ENCODE data around the gene DRC7. TPM values are rescaled to one million over a fixed set of nuclear protein-coding genes. Genes with fewer than 3 reads are reported as not detected.
"Not testable (repeated sequence)": the region's sequence is repeated elsewhere in the genome, so short reads cannot be mapped to it uniquely, and the experiment has no call there.

DRC7 gene
- total RNA-seq, 2 experiments from 2014 or later: 0.05 TPM; not detected in 1

- intact Hi-C loops (cut with DNase I, micrococcal nuclease): no loop called here
- Mint-ChIP-seq H3K36me3 (ENCODE audit: low read depth) (no peaks in the 10 kb centered on the region), H3K27me3 (no peaks in the 10 kb centered on the region), H3K27ac (no peak overlapping the region), H3K4me1 (no peaks in the 10 kb centered on the region), H3K4me3 (no peak overlapping the region), H3K9me3 (ENCODE audit: low read depth) (no peaks in the 10 kb centered on the region)
- DNase-seq (no peak), ATAC-seq (no peak)
- ChIA-PET POLR2A (interaction anchor here (0.7 kb wide), 1 partner anchor 37 kb away, joined by 3 read pairs; no protein-coding TSS in a partner anchor), CTCF (no interaction called here)
These were observed 79.2 kb downstream of the DRC7 start for GRCh38 chr16:57773655-57774295.

GRCh38 chr16:57774705-57775285 is 80.2 kb downstream of the DRC7 start:
- H3K27me3 Mint-ChIP-seq: no peaks in the 10 kb centered on the region
- intact Hi-C loops (cut with DNase I, micrococcal nuclease): no loop called here
- DNase-seq: no peak
- H3K27ac Mint-ChIP-seq: no peak overlapping the region
- H3K9me3 Mint-ChIP-seq (ENCODE audit: low read depth): no peaks in the 10 kb centered on the region
- ChIA-PET CTCF (interaction anchor here (0.5 kb wide), 1 partner anchor 356 kb away, joined by 3 read pairs; no protein-coding TSS in a partner anchor), POLR2A (no interaction called here)
- ATAC-seq: no peak
- H3K36me3 Mint-ChIP-seq (ENCODE audit: low read depth): no peaks in the 10 kb centered on the region
- H3K4me1 Mint-ChIP-seq: no peaks in the 10 kb centered on the region
- H3K4me3 Mint-ChIP-seq: no peak overlapping the region

- Mint-ChIP-seq H3K36me3 (ENCODE audit: low read depth) (no peaks in the 10 kb centered on the region), H3K9me3 (ENCODE audit: low read depth) (no peaks in the 10 kb centered on the region), H3K4me1 (no peaks in the 10 kb centered on the region), H3K27ac (no peak overlapping the region), H3K27me3 (no peaks in the 10 kb centered on the region), H3K4me3 (no peak overlapping the region)
- intact Hi-C loops (cut with DNase I, micrococcal nuclease): no loop called here
- ATAC-seq: no peak
- DNase-seq: no peak
- ChIA-PET POLR2A (no interaction called here), CTCF (interaction anchor here (0.6 to 0.7 kb wide), 3 partner anchors 51 to 579 kb away, joined by 3 to 4 read pairs (median 3); no protein-coding TSS in a partner anchor)
These were observed 81.3 kb downstream of the DRC7 start for GRCh38 chr16:57775661-57776469.

- Mint-ChIP-seq H3K27ac (no peak overlapping the region), H3K4me3 (no peak overlapping the region), H3K9me3 (ENCODE audit: low read depth) (no peaks in the 10 kb centered on the region), H3K27me3 (no peaks in the 10 kb centered on the region), H3K4me1 (no peaks in the 10 kb centered on the region), H3K36me3 (ENCODE audit: low read depth) (no peaks in the 10 kb centered on the region)
- DNase-seq: no peak
- ChIA-PET CTCF (interaction anchor here (0.6 kb wide), 1 partner anchor 32 kb away, joined by 3 read pairs; no protein-coding TSS in a partner anchor), POLR2A (no interaction called here)
- no peak for ATAC-seq
- intact Hi-C loops (cut with DNase I, micrococcal nuclease): no loop called here
These were observed 84.1 kb downstream of the DRC7 start for GRCh38 chr16:57778658-57779057.

- intact Hi-C loops (cut with DNase I, micrococcal nuclease); CTCF ChIA-PET; ATAC-seq; H3K27me3 Mint-ChIP-seq; DNase-seq; H3K27ac Mint-ChIP-seq; H3K36me3 Mint-ChIP-seq (ENCODE audit: low read depth); H3K9me3 Mint-ChIP-seq (ENCODE audit: low read depth); H3K4me3 Mint-ChIP-seq; H3K4me1 Mint-ChIP-seq; POLR2A ChIA-PET: not testable (repeated sequence)
These were observed 85.2 kb downstream of the DRC7 start for GRCh38 chr16:57779836-57780235.

GRCh38 chr16:57781349-57781740 is 86.7 kb downstream of the DRC7 start:
- Mint-ChIP-seq H3K4me3 (no peak overlapping the region), H3K9me3 (ENCODE audit: low read depth) (no peaks in the 10 kb centered on the region), H3K4me1 (no peaks in the 10 kb centered on the region), H3K36me3 (ENCODE audit: low read depth) (no peaks in the 10 kb centered on the region), H3K27ac (no peak overlapping the region), H3K27me3 (no peaks in the 10 kb centered on the region)
- CTCF ChIA-PET: no interaction called here
- DNase-seq: no peak
- POLR2A ChIA-PET: no interaction called here
- no peak for ATAC-seq
- intact Hi-C loops (cut with DNase I, micrococcal nuclease): no loop called here

Small RNA genes lying within 50 kb of the gene (microRNA-seq; reads per million reads assigned to microRNA genes)
- not detected for gene MIR6772 (ENCODE audit: borderline replicate concordance)

Other genes starting within 250 kb of the DRC7 start
- gene CIAPIN1, start 247.4 kb upstream of the DRC7 start, total RNA-seq: 10 to 100 TPM; 41.7 to 42.6 TPM
- 10 to 100 TPM; 39.4 to 52.1 TPM for gene COQ9, start 247.3 kb upstream of the DRC7 start, total RNA-seq
- 10 to 100 TPM; 54.3 to 57.1 TPM for gene POLR2C, start 232.1 kb upstream of the DRC7 start, total RNA-seq
- gene DOK4, start 208.3 kb upstream of the DRC7 start, total RNA-seq: 1 to 10 TPM; 5.7 to 6.7 TPM
- 1 to 10 TPM; 8.8 to 9.0 TPM for gene CCDC102A, start 158.2 kb upstream of the DRC7 start, total RNA-seq
- 1 to 10 TPM; 3.0 to 4.9 TPM for gene ADGRG5, start 152.2 kb upstream of the DRC7 start, total RNA-seq
- 1 to 10 TPM; 6.3 to 6.8 TPM for gene ADGRG1, start 66.2 kb upstream of the DRC7 start, total RNA-seq
- not detected for gene ADGRG3, start 26.5 kb upstream of the DRC7 start, total RNA-seq
- 10 to 100 TPM; 28.1 to 29.3 TPM for gene KATNB1, start 41.0 kb downstream of the DRC7 start, total RNA-seq
- under 1 TPM; 0.32 to 0.66 TPM for gene KIFC3, start 107.7 kb downstream of the DRC7 start, total RNA-seq

Measured in activated CD4-positive, alpha-beta T cell treated with anti-CD3 and anti-CD28 coated beads for 36 hours (primary cell).